Transverse colon (tissue), 3 donors: ENCODE results near the gene SLC19A1.

Experiments
- CTCF ChIP-seq, 5 experiments: fragments of 200-600 bp in 3 of 5; fragments of 450-650 bp in 2 of 5; sonication (generic) in 3 of 5; IDR thresholded peaks; 1 replicate in 2 of 5; 2 replicates in 3 of 5; pipeline ENCODE4 v1.5.1; 2016 to 2017; ENCODE audit warnings: antibody characterized with exemption in 5 of 5, inconsistent platforms in 3 of 5, mild to moderate bottlenecking in 2 of 5, moderate library complexity in 1 of 5
- POLR2A ChIP-seq: fragments of 450-650 bp; IDR thresholded peaks from one replicate; pipeline ENCODE4 v1.6.1; 2016; ENCODE audit warnings: antibody characterized with exemption, mild to moderate bottlenecking, moderate library complexity

GRCh38 chr21:45577801-45578175 is 35.5 kb upstream of the SLC19A1 start:
- TF ChIP-seq CTCF (IDR thresholded peaks at IDR 0.05) (no peak), POLR2A (no peak)
